ENCODE results near the gene ANKRD33B. TPM values are rescaled to one million over a fixed set of nuclear protein-coding genes. Genes with fewer than 3 reads are reported as not detected.
A peak's percentile ranks its signal among the peaks of the same experiment; 100 is the strongest.

Gene ANKRD33B
- total RNA-seq, 1 experiment from 2014 or later, result 0.46 TPM

DNA sequence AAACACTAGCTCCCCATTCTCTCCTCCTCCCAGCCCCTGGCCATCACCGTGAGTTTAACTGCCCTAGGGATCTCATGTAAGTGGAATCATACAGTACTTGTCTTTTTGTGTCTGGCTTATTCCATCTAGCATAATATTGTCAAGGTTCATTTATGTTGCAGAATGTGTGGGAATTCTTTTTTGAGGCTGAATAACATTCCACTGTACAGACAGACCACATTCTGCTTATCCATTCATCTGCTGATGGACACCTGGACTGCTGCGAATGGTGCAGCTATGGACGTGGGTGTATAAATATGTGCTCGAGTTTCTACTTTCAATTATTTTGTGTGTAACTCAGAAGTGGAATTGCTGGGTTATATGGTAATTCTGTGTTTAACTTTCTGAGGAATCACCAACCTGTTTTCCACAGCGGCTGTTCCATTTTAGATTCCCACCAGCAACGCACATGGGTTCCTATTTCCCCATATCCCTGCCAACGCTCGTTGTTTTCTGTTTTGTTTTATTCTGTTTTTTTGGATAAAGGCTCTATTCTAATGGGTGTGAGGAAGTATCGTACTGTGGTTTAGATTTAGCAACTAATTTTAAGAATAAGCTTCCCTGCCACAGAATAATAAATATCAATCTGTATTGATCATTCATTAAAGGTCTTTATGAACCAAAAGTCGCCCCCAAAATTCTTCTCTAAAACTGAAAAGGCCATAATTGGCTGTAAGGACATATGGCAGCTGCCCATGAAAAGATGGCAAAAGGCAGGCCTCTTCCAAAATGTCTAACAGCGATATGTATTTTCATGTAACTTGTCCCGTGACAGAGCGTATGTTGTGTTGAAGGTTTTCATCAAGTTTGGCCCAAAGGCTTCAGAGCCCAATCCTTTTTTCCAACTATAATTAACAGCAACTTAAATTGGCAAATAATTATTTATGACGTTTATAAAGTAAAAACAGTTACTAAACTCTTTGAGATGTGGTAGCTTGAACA, 126.9 kb downstream of the ANKRD33B start:
- no peak for DNase-seq (ENCODE audit: low read depth)

- peak; percentile 72 for DNase-seq (ENCODE audit: low read depth)
Observed at GRCh38 chr5:10691826-10692785, 128.2 kb downstream of the ANKRD33B start.

GRCh38 chr5:10695055-10695649, 131.3 kb downstream of the ANKRD33B start:
- peak; percentile 69 for DNase-seq (ENCODE audit: low read depth)

GRCh38 chr5:10695759-10696543, 132.1 kb downstream of the ANKRD33B start:
- peak; percentile 56 for DNase-seq (ENCODE audit: low read depth)

DNA sequence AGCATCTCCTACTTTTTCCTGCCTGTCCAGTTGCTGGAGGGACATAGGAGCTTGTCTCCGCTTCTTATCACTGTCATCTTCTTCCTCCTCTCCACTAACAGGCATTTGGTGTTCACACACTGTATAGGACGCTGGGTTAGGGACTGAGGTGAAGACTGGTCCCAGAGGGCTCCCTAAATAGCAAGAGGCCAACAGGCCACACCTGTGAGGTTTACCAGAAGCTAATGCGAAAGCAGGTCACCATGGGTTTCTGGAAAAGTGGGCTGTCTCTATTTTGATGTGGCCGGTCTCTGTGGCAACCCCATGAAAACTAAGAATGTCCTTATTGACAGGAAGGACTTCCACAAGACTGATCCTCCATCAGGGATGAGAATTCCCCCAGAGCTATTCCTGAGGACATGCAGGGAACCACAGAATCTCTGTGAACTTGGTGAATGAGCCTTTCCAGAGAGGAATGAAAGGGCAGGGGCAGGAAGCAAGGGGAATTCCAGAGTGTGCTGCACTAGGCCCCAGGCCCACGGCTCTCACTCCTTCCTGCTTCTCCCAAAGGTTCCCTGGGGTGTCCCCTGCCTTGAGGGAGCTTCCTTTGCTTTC, 135.5 kb downstream of the ANKRD33B start:
- no peak for DNase-seq (ENCODE audit: low read depth)

DNA sequence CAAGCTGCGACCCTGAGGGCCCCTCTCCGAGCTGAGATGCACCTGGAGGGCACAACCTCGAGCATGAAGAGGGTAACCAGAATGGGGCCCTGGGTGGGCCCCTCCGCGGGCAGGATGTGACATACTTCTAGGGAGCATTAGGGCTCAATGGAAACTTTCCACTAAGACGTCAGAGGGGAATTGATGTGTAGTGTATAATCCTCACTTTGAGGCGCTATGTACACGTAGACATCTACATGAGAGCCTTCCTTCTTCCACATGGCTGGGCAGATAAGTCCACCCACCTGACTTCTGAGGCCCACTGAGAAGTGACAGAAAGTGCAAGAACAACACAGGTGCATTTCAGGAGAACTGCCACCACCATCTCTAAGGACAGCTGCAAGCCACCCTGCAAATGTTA, 136.1 kb downstream of the ANKRD33B start:
- DNase-seq (ENCODE audit: low read depth), result no peak

DNA sequence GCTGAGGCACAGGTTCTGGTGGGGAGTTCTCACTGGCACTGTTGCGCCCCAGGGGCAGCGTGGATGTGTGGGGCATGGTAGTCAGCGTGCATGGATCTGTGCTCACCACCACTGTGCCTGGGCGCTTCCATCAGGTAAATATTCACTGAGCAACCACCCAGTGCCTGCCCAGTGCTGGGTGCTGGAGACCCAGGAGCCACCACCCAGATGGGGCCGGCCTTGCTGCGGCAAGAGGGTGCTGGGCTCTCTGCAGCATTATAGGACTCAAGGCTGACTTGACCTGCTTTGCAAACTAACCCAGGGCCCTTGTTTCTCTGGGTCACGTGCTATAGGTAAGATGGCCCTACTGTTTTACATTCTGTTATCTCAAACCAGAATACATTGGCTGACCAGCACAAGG, 136.6 kb downstream of the ANKRD33B start:
- no peak for DNase-seq (ENCODE audit: low read depth)

GRCh38 chr5:10701567-10702039, 137.7 kb downstream of the ANKRD33B start:
- peak; percentile 70 for DNase-seq (ENCODE audit: low read depth)

DNA sequence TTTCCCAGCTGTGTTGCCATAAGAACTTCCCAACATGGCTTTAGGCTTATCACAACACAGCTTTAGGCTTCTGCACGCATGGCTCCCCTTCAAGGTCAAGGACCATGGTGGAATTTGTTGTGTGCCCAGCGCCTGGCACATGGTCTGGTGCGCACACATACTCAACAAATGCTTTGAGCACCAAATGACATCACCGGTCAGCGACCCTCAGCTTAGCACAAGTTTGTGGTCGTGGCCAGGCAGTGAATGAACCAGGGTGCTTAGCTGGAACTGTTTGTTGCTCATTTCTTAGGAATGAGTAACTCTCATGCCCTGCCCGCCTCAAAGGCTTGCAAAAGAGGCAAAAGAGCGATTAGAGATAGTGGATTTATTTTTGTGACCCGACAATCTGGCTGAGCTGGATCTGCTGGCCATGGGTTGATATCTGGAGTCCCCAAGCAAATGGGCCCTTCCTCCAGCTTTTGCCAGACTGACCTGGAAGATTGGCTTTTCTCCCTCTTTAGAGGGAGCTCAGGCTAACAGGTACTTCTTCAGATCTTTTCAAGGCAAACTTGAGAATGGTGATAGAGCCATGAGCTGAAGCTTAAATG, 138.3 kb downstream of the ANKRD33B start:
- DNase-seq (ENCODE audit: low read depth), result peak; percentile 94

- DNase-seq (ENCODE audit: low read depth), result peak; percentile 65
Observed at GRCh38 chr5:10702911-10703491, 139.1 kb downstream of the ANKRD33B start.

DNA sequence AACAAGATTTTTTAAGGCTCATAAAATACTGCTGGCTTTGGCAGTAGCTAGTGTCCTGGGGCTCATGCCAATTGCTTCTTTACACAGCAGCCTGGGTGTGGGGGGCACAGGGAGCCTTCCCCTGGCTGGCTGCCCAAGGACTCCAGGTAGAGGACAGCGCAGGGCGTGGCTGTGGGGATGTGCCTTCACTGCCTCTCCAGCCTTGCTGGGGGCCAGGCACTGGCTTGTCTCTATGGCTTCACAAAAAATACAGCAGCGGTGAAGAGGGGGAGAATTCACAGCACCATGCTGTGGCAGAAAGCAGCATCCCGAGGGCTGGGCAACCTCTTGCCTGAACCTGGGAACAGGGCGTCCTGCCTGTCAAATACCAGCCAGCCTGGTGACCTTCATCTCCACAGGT, 139.8 kb downstream of the ANKRD33B start:
- no peak for DNase-seq (ENCODE audit: low read depth)

- peak; percentile 93 for DNase-seq (ENCODE audit: low read depth)
Observed at GRCh38 chr5:10704949-10705621, 141.2 kb downstream of the ANKRD33B start.

- no peak for DNase-seq (ENCODE audit: low read depth)
Observed at GRCh38 chr5:10705747-10706146, 141.9 kb downstream of the ANKRD33B start.

- DNase-seq (ENCODE audit: low read depth), result no peak
Observed at GRCh38 chr5:10706326-10706725, 142.5 kb downstream of the ANKRD33B start.

Other genes with a start within 250 kb of the ANKRD33B start
- 20.7 and 28.7 TPM in 2 replicates for gene MARCHF6, start 210.4 kb upstream of the ANKRD33B start, total RNA-seq (2014; rRNA removed)
- 1.1 and 1.3 TPM in 2 replicates for gene ROPN1L, start 122.2 kb upstream of the ANKRD33B start, total RNA-seq (2014; rRNA removed)
- gene DAP, start 197.2 kb downstream of the ANKRD33B start, total RNA-seq (2014; rRNA removed), result 45.0 and 62.7 TPM in 2 replicates